Activated CD8-positive, alpha-beta memory T cell treated with anti-CD3 and anti-CD28 coated beads, Interleukin-2, amount 10 ng/mL, durations not matched to agents 7 days and 5 days (primary cell): ENCODE results near the gene HABP2. TPM values are rescaled to one million over a fixed set of nuclear protein-coding genes. Genes with fewer than 3 reads are reported as not detected.

Source experiments
- ATAC-seq: fragments of 150-1000 bp; cut with Tn5 transposase; one replicate; pipeline ENCODE4 v1.10.0; 2021; ENCODE audit warnings: moderate library complexity
- CTCF ChIA-PET: fragments of 350-600 bp; sonication (Branson Sonifier 250); formaldehyde crosslinking; loops from one replicate; lab custom pipeline; 2021; ENCODE audit warnings: antibody characterized with exemption; lab: Charles Lee
- DNase-seq: peaks from one replicate; pipeline ENCODE4 v3.0.0-alpha.2; 2020
- H3K27ac Mint-ChIP-seq: one replicate; pipeline ENCODE4 v1.8.0; 2021; ENCODE audit warnings: mild to moderate bottlenecking, mixed read lengths
- H3K27me3 Mint-ChIP-seq: one replicate; pipeline ENCODE4 v1.8.0; 2021; ENCODE audit warnings: mixed read lengths
- H3K36me3 Mint-ChIP-seq: one replicate; pipeline ENCODE4 v1.8.0; 2021; ENCODE audit warnings: mild to moderate bottlenecking, mixed read lengths
- H3K4me1 Mint-ChIP-seq: one replicate; pipeline ENCODE4 v1.8.0; 2021; ENCODE audit warnings: mixed read lengths
- H3K4me3 Mint-ChIP-seq: one replicate; pipeline ENCODE4 v1.8.0; 2021; ENCODE audit warnings: mild to moderate bottlenecking, moderate library complexity, mixed read lengths
- H3K9me3 Mint-ChIP-seq: one replicate; pipeline ENCODE4 v1.8.0; 2022; ENCODE audit warnings: low read depth, mixed read lengths
- total RNA-seq, 2 experiments: library from RNA; stranded (reverse); gene quantifications; one replicate each; pipeline ENCODE4 v1.2.3, GENCODE V29; 2021

HABP2 gene
- total RNA-seq, 2 experiments from 2014 or later, result not detected

DNA sequence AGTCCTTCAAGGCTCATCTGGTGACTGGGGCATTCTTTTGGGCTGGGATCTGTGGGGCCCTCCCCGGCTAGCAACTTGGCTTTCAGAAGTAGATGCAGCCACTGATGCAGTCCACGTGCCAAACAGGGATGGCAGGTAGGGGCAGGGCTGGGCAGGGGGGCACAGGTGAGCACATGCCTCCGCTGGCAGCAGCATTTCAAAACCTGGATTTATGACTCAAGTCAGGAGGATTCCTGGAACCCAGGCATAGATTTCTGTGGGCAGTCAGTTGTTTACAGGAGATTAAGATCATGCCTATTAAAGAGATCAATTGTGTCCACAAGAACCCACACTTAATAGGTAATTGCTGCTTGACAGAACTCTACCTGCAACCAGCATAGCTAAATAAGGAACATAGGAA, 839 bp upstream of the HABP2 start:
- H3K4me1 Mint-ChIP-seq, result peaks cover 11% of the 10 kb centered on the region
- no peak for DNase-seq
- CTCF ChIA-PET, result no interaction called here
- H3K27me3 Mint-ChIP-seq, result peaks cover 34% of the 10 kb centered on the region
- no peak overlapping the region for H3K27ac Mint-ChIP-seq
- no peak overlapping the region for H3K4me3 Mint-ChIP-seq
- H3K9me3 Mint-ChIP-seq, result no peaks in the 10 kb centered on the region
- no peak for ATAC-seq
- no peaks in the 10 kb centered on the region for H3K36me3 Mint-ChIP-seq

GRCh38 chr10:113553149-113553548, 296 bp downstream of the HABP2 start:
- peaks cover 22% of the 10 kb centered on the region for H3K4me1 Mint-ChIP-seq
- no peak for ATAC-seq
- H3K27me3 Mint-ChIP-seq, result peaks cover 42% of the 10 kb centered on the region
- no peak for DNase-seq
- no peaks in the 10 kb centered on the region for H3K9me3 Mint-ChIP-seq
- H3K36me3 Mint-ChIP-seq, result no peaks in the 10 kb centered on the region
- no peak overlapping the region for H3K4me3 Mint-ChIP-seq
- CTCF ChIA-PET, result no interaction called here
- H3K27ac Mint-ChIP-seq, result no peak overlapping the region

DNA sequence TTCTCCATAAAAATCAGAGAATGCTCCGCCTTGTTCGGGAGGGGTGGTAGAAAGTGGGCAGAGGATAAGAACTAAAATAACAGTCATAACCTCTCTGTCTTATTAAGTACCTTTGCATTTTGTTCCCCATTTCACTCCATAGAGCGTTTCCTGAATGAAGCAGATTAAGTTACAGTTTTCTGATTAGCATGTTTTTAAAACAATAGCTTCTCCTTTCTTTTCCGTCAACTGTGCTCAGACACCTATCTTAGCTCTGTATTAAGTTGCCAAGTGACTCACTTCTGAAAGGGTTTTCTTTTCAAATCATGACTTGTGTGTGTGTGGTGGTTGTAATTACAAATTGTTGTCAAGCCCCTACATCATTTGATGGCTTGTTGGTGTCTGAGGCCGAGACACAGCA, 1.4 kb downstream of the HABP2 start:
- Mint-ChIP-seq H3K27ac (no peak overlapping the region), H3K27me3 (peaks cover 49% of the 10 kb centered on the region), H3K4me3 (no peak overlapping the region), H3K9me3 (no peaks in the 10 kb centered on the region), H3K4me1 (peaks cover 28% of the 10 kb centered on the region), H3K36me3 (no peaks in the 10 kb centered on the region)
- CTCF ChIA-PET, result interaction anchor here (0.7 to 1.6 kb wide), 3 partner anchors 9 to 35 kb away, joined by 3 to 9 read pairs (median 4); no protein-coding TSS in a partner anchor
- ATAC-seq, result no peak
- DNase-seq, result no peak

- no peak overlapping the region for H3K4me3 Mint-ChIP-seq
- peaks cover 25% of the 10 kb centered on the region for H3K4me1 Mint-ChIP-seq
- no peak for ATAC-seq
- DNase-seq, result no peak
- peaks cover 58% of the 10 kb centered on the region for H3K27me3 Mint-ChIP-seq
- no peaks in the 10 kb centered on the region for H3K9me3 Mint-ChIP-seq
- no peak overlapping the region for H3K27ac Mint-ChIP-seq
- H3K36me3 Mint-ChIP-seq, result no peaks in the 10 kb centered on the region
- CTCF ChIA-PET, result interaction anchor here (1.1 to 1.6 kb wide), 2 partner anchors 8 to 36 kb away, joined by 3 to 9 read pairs; no protein-coding TSS in a partner anchor
Measured at GRCh38 chr10:113555245-113555644, 2.4 kb downstream of the HABP2 start.

- CTCF ChIA-PET, result interaction anchor here (0.8 to 1.6 kb wide), 2 partner anchors 7 to 34 kb away, joined by 3 to 9 read pairs; no protein-coding TSS in a partner anchor
- H3K27ac Mint-ChIP-seq, result no peak overlapping the region
- no peaks in the 10 kb centered on the region for H3K36me3 Mint-ChIP-seq
- no peak overlapping the region for H3K4me3 Mint-ChIP-seq
- peaks cover 63% of the 10 kb centered on the region for H3K27me3 Mint-ChIP-seq
- no peaks in the 10 kb centered on the region for H3K9me3 Mint-ChIP-seq
- H3K4me1 Mint-ChIP-seq, result peaks cover 20% of the 10 kb centered on the region
- no peak for ATAC-seq
- no peak for DNase-seq
Measured at GRCh38 chr10:113555751-113556150, 2.9 kb downstream of the HABP2 start.

- no peaks in the 10 kb centered on the region for H3K9me3 Mint-ChIP-seq
- H3K4me1 Mint-ChIP-seq, result peaks cover 17% of the 10 kb centered on the region
- ATAC-seq (no peak), DNase-seq (no peak)
- no peak overlapping the region for H3K27ac Mint-ChIP-seq
- H3K4me3 Mint-ChIP-seq, result no peak overlapping the region
- H3K36me3 Mint-ChIP-seq, result no peaks in the 10 kb centered on the region
- H3K27me3 Mint-ChIP-seq, result peaks cover 59% of the 10 kb centered on the region
- CTCF ChIA-PET, result no interaction called here
Measured at GRCh38 chr10:113557424-113557862, 4.6 kb downstream of the HABP2 start.

DNA sequence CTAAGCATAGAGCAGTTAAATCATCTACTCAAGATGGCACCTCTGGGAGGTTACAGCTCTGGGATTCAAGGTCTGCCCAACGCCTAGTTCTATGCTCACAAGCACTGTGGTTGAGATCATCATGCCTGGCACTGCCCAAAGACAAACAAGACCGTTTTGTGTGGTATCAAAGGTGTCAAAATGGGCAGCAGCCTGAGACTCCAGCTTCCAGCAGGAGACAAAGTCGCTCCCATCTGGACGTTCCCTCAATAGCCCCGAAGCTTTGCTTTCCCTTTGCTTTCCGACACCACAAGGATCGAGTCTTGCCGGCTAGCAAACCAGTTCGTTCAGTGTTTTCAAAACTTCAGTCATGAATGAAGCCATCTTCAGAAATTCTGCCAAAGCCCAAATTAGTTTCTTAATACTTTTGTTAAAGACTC, 5.1 kb downstream of the HABP2 start:
- DNase-seq (no peak), ATAC-seq (no peak)
- H3K27ac Mint-ChIP-seq, result no peak overlapping the region
- H3K27me3 Mint-ChIP-seq, result peaks cover 59% of the 10 kb centered on the region
- H3K9me3 Mint-ChIP-seq, result no peaks in the 10 kb centered on the region
- no peaks in the 10 kb centered on the region for H3K36me3 Mint-ChIP-seq
- no peak overlapping the region for H3K4me3 Mint-ChIP-seq
- peaks cover 17% of the 10 kb centered on the region for H3K4me1 Mint-ChIP-seq
- CTCF ChIA-PET, result interaction anchor here (0.7 kb wide), 1 partner anchor 1004 kb away, joined by 3 read pairs; no protein-coding TSS in a partner anchor

- CTCF ChIA-PET, result no interaction called here
- Mint-ChIP-seq H3K9me3 (no peaks in the 10 kb centered on the region), H3K4me1 (peaks cover 19% of the 10 kb centered on the region), H3K27ac (no peak overlapping the region), H3K36me3 (no peaks in the 10 kb centered on the region), H3K4me3 (no peak overlapping the region), H3K27me3 (peaks cover 45% of the 10 kb centered on the region)
- no peak for ATAC-seq
- no peak for DNase-seq
Measured at GRCh38 chr10:113560071-113560470, 7.2 kb downstream of the HABP2 start.

- no peaks in the 10 kb centered on the region for H3K9me3 Mint-ChIP-seq
- CTCF ChIA-PET, result interaction anchor here (0.6 to 1.3 kb wide), 2 partner anchors 35 to 304 kb away, joined by 3 read pairs; no protein-coding TSS in a partner anchor
- peaks cover 19% of the 10 kb centered on the region for H3K4me1 Mint-ChIP-seq
- no peaks in the 10 kb centered on the region for H3K36me3 Mint-ChIP-seq
- no peak overlapping the region for H3K27ac Mint-ChIP-seq
- ATAC-seq (no peak), DNase-seq (no peak)
- H3K4me3 Mint-ChIP-seq, result no peak overlapping the region
- H3K27me3 Mint-ChIP-seq, result peaks cover 36% of the 10 kb centered on the region
Measured at GRCh38 chr10:113561214-113561613, 8.4 kb downstream of the HABP2 start.

DNA sequence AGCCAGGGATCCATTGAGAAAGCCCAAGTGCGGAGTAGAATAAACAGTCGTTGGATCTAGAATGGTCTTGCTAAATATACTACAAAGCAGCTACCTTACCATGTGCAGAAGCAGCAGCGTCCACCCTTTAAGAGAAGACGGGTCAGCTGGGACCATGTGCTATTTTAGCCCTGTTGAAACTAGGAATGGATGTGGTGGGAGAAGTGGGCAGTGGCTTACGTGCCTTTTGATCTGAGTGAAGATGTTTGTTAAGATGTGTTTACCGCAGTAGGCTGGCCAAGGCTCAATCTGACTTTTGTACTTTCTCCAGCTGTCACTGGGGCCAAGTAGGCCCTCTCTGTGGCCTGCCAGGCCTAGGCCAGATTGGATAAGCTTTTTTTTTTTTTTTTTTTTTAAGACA, 9.2 kb downstream of the HABP2 start:
- CTCF ChIA-PET, result interaction anchor here (1.2 to 2.5 kb wide), 5 partner anchors 7 to 1086 kb away, joined by 3 to 9 read pairs (median 3); no protein-coding TSS in a partner anchor
- no peaks in the 10 kb centered on the region for H3K36me3 Mint-ChIP-seq
- no peak for DNase-seq
- no peak for ATAC-seq
- peaks cover 33% of the 10 kb centered on the region for H3K27me3 Mint-ChIP-seq
- peaks cover 18% of the 10 kb centered on the region for H3K4me1 Mint-ChIP-seq
- H3K27ac Mint-ChIP-seq, result no peak overlapping the region
- H3K9me3 Mint-ChIP-seq, result no peaks in the 10 kb centered on the region
- no peak overlapping the region for H3K4me3 Mint-ChIP-seq

GRCh38 chr10:113562704-113563103, 9.9 kb downstream of the HABP2 start:
- ATAC-seq, result no peak
- CTCF ChIA-PET, result interaction anchor here (1.0 to 2.5 kb wide), 12 partner anchors 8 to 1090 kb away, joined by 3 to 14 read pairs (median 4); no protein-coding TSS in a partner anchor
- H3K4me3 Mint-ChIP-seq, result no peak overlapping the region

GRCh38 chr10:113563306-113564088, 10.6 kb downstream of the HABP2 start:
- Mint-ChIP-seq H3K9me3 (no peaks in the 10 kb centered on the region), H3K27me3 (peaks cover 18% of the 10 kb centered on the region), H3K27ac (no peak overlapping the region), H3K4me3 (peak overlapping the region; percentile 43), H3K4me1 (peaks cover 4% of the 10 kb centered on the region), H3K36me3 (no peaks in the 10 kb centered on the region)
- peak; percentile 79 for DNase-seq
- ATAC-seq, result peak; percentile 91
- CTCF ChIA-PET, result interaction anchor here (1.0 to 2.5 kb wide), 15 partner anchors 9 to 1091 kb away, joined by 3 to 14 read pairs (median 5); no protein-coding TSS in a partner anchor

More at GRCh38 chr10:113562704-113563103, 9.9 kb downstream of the HABP2 start:
- Mint-ChIP-seq H3K27me3 (peaks cover 26% of the 10 kb centered on the region), H3K4me1 (peaks cover 12% of the 10 kb centered on the region), H3K27ac (no peak overlapping the region), H3K9me3 (no peaks in the 10 kb centered on the region), H3K36me3 (no peaks in the 10 kb centered on the region)
- no peak for DNase-seq

- no peaks in the 10 kb centered on the region for H3K36me3 Mint-ChIP-seq
- no peak for ATAC-seq
- H3K4me3 Mint-ChIP-seq, result no peak overlapping the region
- no peak for DNase-seq
- CTCF ChIA-PET, result no interaction called here
- no peak overlapping the region for H3K27ac Mint-ChIP-seq
- no peaks in the 10 kb centered on the region for H3K9me3 Mint-ChIP-seq
- peaks cover 7% of the 10 kb centered on the region for H3K27me3 Mint-ChIP-seq
- H3K4me1 Mint-ChIP-seq, result peaks cover 1% of the 10 kb centered on the region
Measured at GRCh38 chr10:113565364-113565763, 12.5 kb downstream of the HABP2 start.
